Fibroblast of the conjunctiva (primary cell): ENCODE results near the gene KRTAP4-12.
"Not testable (repeated sequence)": the region's sequence is repeated elsewhere in the genome, so short reads cannot be mapped to it uniquely, and the experiment has no call there.

Experiments
- DNase-seq: peaks from one replicate; pipeline ENCODE4 v3.0.0-alpha.2; 2010; ENCODE audit warnings: low read depth

KRTAP4-12 gene

DNA sequence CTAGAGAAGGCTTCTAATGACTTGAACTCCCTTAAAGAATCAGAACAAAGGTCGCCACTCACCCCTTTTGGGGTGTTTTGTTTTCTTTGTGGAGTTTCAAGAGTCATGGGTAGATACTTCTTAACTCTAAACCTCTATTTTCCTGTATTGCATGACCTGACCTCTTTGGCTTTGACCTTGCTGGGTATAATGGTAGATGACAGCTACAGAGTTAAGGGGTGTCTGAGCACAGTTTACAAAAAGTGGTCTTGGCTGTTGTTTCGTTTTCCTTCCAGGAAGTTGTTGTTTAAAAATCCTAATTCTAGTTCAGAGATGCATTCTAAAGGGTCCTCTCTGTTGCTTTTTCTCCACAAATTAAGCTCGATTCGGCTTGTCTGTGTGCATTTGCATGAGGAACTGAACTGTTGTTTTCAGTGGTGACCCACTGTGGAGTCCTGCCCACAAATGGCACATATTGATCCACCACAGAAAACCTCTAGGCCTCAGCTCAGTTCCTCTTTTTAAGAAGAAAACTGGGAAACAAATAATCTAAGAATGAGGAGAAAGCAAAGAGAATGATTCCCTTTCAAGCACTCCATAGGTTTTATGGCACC is 35.1 kb downstream of the KRTAP4-12 start:
- DNase-seq, result not testable (repeated sequence)

- DNase-seq, result not testable (repeated sequence)
Measured at GRCh38 chr17:41084100-41084856, 39.7 kb downstream of the KRTAP4-12 start, which contains the start of gene KRTAP4-7. KRTAP4-7 (plus strand) TSS chr17:41084150; CDS start chr17:41084207, 57 bp downstream.

GRCh38 chr17:41083427-41083826 is 40.6 kb downstream of the KRTAP4-12 start:
- DNase-seq, result not testable (repeated sequence)

DNA sequence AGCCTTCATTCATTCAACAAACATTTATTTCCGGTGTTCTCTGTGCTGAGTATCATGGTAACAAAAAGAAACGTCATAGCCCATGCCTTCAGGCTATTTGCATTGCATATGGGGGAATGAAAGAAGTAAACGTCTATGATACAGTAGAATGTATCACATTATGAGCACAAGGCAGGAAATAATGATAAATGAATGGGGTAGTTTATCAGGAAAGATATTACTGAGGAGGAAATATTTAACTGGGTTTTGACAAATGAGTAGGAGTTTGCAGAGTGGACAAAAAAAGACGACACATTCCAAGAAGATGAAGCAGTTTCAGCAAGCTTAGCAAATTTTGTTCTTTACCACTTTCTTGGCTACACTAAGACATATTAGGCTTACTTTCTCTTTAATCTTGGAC is 41.4 kb downstream of the KRTAP4-12 start:
- no peak for DNase-seq

DNA sequence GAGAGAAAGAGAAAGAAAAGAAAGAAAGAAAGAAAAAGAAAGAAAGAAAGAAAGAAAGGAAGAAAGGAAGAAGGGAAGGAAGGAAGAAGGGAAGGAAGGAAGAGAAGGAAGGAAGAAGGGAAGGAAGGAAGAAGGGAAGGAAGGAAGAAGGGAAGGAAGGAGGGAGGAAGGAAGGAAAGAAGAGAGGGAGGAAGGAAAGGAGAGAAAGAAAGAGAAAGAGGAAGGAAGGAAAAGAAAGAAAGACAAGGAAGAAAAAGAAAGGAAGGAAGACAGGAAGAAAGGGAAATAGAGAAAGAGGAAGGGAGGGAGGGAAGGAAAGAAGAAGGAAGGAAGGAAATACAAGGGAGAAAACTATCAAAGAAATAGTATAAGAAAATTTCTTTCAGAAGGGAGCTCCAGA is 47.2 kb downstream of the KRTAP4-12 start:
- no peak for DNase-seq

DNA sequence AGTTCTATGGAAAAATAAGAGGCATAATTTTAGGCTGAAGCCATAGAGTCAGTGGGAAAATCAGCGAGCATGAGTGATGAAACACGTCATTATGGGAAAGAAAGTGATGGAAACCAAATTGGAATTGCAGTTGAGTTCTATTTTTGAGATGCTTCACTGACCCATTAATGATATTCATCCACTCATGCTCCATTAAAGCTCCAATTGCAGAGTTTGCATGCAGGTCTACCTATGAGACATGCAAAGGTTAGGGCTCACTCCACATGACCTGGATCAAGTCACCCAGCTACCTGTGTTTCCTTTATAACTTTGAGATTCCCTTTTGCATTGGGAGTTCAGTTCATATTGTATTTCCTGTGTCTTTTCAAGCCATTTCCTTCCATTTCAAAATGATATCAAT is 50.3 kb downstream of the KRTAP4-12 start:
- no peak for DNase-seq
